NCI-H345 treated with DMSO at 0.1 percent for 48 hours (cell line): ENCODE measurements around the gene TREX2.
"Not testable (repeated sequence)": the region's sequence is repeated elsewhere in the genome, so short reads cannot be mapped to it uniquely, and the experiment has no call there.

Experiments
- DNase-seq: peaks from one replicate; lab custom pipeline; 2025; ENCODE audit not compliant: unreplicated experiment; lab: John Stamatoyannopoulos, UW

The TREX2 gene

DNA sequence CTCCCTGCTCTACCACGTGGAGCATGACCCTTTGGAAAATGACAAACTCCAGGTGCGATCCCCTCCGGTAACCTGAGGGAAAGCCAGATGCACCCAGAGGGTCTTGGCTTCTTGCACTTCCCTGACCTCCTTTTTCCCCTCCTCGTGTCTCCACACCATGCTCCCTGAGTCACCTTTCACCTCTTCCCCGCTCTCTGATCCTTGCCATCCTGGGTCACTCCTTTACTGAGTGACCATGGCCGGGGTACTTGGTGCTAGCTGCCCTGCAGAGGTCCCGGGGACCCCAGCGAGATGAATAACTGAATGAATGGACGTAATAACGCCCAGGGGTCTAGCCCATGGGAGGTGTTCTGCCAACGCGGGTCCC, 35.0 kb downstream of the TREX2 start:
- DNase-seq, result no peak

DNA sequence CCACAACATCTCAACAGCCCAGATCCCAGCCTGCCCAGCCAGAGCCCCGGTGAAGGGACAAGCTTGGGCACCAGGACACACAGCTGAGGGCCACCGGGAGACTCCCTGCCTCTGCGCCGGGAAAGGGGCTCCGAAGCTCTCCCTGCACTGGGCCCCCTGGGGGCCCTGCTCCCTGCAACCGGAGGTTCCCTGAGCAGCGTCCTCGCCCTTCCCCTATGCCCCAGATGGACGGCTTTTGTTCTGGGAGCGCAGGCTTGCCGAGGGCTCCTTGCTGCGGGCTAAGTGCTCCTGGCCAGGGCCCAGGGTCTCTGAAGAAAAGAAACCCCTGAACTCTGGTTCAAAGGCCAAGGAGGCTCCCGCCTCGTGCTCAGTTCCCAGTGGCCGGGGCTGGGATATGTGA, 35.5 kb downstream of the TREX2 start:
- no peak for DNase-seq

- no peak for DNase-seq
Observed at GRCh38 chrX:153409414-153410101, 36.3 kb downstream of the TREX2 start.

GRCh38 chrX:153408871-153409351, 36.9 kb downstream of the TREX2 start:
- DNase-seq, result no peak

GRCh38 chrX:153408221-153408721, 37.6 kb downstream of the TREX2 start:
- no peak for DNase-seq

DNA sequence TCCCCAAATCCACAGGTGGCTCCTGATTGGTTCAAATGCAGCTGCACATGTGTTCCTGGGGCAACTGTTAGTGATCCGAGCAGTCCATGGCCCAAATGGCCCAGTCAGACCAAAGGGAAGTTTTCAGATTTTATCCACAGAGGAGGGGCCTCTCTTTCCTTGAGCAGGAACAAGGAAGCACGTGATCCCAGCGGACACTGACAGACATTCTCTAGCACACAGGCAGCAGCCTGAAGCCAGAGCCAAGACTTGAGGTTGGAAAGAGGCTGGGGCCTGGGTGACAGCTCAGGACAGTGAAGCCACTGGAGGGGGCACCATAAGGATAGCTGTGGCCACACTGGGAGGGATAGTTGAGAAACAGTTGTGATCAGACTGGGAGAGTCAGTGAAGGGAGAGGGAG, 38.1 kb downstream of the TREX2 start:
- no peak for DNase-seq

GRCh38 chrX:153406903-153407302, 39.0 kb downstream of the TREX2 start:
- DNase-seq, result no peak

GRCh38 chrX:153406011-153406410, 39.8 kb downstream of the TREX2 start:
- no peak for DNase-seq

- no peak for DNase-seq
Observed at GRCh38 chrX:153405426-153405825, 40.4 kb downstream of the TREX2 start.

GRCh38 chrX:153404333-153404732, 41.5 kb downstream of the TREX2 start:
- not testable (repeated sequence) for DNase-seq

DNA sequence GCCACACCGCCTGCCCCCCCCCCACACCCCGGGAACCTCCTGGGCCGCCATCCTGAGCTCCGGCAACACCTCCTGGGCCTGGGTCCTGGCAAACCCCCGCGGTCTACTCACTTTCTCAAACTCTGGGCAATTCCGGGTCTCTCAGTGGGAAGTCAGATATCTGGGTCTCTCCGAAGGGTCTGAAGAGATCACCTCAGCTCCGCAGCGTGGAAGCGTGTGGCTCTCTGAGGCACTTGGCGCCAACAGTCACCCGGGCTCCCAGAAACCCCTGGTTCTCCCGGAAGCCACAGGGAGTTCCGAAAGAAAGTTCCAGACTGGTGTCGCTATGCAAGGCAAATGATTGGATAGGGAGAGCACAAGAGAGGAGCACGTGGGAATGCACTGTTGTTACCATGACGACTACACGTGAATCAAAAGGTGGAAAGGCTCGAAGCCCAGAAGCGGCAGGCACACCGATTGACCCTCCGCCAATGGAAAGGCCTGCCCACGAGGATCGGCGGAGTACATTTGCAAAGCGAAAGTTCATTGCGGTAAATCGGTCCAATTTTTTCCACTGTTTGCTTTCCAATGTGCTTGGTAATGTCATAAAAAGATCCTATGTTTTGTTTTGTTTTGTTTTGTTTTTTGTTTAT, 44.6 kb downstream of the TREX2 start, which contains the start of gene PNMA6E:
Gene PNMA6E, minus strand, starts transcription at position 218 of the 632 bp plus-strand sequence. CDS start 2,501 bp downstream, outside the sequence.
- no peak for DNase-seq

- no peak for DNase-seq
Observed at GRCh38 chrX:153400146-153401132, 45.4 kb downstream of the TREX2 start.

DNA sequence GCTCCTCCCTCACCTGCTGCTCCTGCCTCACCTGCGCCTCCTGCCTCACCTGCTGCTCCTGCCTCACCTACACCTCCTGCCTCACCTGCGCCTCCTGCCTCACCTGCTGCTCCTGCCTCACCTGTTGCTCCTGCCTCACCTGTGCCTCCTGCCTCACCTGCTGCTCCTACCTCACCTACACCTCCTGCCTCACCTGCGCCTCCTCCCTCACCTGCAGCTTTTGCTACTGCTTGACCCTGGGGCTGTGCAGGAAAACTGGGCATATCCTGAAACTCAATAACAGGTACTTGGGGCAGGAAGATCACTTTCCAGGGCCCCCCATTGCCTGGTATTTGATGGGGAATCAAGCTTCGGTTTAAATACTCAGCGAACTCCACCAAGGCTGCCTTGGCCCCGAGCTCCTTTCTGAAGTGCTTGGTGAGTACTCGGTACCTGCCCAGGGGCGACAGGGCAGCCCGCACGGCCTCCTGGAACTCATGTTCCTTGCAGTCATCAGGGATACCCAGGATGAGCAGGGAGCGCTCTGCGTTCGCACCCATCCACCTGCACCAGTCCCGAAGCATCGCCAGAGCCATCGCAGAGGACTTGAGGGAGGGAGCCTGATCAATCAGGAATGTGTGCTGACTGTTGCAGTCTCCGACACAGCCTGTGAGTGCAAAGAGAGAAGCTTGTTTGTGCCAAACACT, 47.4 kb downstream of the TREX2 start:
- no peak for DNase-seq

DNA sequence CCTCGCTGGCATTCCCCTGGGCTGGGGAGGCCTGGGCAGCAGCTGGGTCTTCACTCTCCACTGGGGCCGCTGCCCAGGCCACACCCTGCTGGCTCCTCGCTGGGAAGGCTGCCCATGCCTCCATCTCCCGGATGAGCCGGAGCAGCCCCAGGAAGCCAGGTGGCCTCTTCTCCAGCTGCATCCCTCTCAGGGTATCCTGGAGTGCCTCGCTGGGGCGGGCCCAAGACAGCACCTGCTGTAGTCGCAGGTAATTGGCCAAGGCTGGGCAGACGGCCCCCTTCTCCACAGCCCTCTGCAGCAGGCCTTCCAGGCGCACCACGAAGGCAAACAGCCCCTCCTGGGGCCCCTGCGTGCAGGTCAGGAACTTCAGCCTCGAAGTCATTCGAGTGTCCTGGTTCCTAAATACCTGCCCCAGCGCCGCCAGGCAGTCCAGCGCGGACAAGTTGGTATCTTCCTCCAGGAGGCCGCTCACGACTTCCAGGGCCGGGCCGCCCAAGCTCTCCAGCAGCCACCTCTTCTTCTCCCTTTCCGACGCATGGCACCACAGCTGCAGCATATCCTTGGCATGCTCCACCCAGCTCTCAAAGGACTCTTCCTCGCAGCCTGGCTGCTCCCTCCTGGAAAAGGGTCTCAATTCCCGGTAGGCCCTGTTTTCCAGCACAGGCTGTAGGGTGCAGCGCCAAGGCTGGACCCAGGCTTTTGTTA, 48.4 kb downstream of the TREX2 start:
- no peak for DNase-seq

DNA sequence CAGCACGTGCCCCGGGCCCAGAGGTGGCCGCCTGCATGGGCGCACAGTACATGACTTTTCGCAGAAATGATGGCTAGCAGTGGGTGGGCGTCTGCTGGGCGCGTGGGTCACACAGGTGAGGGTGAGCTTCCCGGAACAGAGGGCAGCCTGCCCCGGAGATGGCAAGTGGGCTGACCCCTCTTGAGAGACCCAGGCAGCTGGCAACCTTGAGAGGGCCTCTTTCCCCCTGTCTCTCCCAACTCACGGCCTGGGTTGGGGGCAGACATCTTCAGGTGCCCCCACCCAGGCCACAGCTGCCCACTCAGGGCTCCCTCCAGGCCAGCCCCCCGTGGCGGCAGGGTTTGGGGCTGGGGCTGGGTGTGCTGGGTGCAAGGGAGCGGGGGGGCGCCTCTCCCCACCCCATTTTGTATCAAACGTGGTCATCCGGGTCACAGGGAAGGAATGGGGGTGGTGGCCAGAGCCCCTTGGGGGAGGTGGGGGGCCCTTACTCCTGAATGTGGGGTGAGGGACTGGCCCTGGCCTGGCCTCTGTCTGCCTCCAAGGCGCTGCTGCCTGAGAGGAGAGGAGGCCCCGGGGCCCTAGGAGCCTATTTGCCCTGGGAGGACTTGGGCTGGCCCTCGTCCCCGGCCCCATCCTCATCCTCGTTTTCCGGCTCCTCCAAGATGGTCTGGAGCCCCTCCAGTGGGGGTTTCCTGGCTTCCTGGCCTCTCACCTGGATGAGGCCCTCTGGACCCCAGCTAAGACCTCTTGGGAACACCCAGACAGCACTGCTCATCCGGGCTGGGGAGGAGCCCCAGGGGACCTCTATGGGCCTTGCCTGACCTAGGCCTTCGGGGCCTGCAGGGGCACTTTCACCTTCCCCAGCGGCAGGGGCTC, 49.3 kb downstream of the TREX2 start:
- DNase-seq, result no peak

DNA sequence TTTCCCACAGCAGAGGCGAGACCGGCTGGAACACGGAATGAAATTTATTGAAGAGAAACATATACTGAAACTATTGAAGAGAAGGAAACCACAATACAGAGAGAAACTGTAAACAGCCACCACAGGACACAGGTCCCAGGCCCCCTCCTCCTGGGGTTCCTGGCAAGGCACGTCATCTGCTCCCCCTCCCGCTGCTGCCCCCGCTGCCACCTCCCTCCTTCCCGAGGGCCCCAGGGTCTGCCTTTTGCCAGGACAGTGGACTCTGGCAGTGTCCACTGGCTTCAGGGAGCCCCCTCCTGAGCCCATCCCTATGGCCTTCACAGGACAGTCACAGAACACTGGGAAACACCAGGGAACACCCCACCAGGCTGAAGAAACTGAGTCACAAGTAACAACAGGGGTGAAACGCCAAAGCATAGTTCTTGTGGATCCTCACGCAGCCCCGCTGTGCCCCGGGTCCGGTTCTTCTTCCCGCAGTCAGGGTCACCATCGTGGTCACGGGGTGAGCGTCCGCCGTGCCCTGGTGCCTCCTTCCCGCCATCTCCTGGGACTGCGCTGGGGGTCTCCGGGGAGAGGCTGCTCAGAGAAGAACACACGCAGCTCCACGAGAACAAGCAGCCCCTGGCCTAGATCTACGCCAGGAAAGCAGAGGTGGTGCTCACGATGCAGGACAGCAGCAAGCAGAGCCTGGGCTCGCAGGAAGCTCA, 50.1 kb downstream of the TREX2 start:
- DNase-seq, result no peak

DNA sequence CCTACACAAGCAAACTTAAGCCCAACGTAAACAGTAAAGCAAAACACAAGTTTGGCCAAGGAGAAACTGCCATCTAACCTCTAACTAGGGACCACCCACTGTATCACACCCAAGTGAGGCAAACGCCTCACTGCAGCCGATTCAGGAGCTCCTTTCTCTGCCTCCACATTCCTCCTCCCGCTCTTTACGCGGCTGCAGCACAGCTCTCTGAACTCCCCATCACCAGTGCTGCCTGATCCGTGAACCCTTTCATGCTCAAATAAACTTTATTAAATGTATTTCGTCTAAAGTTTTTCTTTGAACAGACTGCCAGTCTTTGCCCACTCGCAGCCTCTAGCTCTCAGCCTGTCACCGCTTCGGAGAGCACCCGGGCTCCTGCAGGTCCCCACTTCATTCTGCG, 51.2 kb downstream of the TREX2 start:
- no peak for DNase-seq
